ENCODE measurements around the gene ADGRL3. TPM values are rescaled to one million over a fixed set of nuclear protein-coding genes. Genes with fewer than 3 reads are reported as not detected.

ADGRL3 gene
- total and polyA plus RNA-seq, 4 donors: 0.07 to 1.7 (median 0.82) TPM

DNA sequence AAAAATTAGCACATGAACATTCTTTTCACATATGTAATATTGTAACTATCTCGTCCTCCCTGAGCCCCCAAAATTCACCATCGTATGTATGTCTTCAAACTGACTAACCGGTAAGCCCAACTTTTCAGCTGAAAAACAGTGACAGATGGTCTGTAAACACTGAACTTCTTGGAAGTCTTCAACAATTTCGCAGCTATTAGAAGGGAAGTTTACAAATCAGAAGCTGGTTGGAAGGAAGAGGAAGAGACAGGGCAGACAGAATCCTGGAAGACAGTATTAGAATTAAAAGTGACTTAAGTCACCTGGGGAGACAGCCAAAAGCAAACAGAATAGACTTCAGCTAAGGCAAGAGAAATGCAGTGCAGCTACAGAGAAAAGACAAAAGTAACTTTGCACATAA, 858.4 kb downstream of the ADGRL3 start:
- no peak overlapping the region for H3K4me3 ChIP-seq (ENCODE audit: low read depth in 1 of 3, low read length in 3 of 3)
- H3K9ac ChIP-seq (ENCODE audit: low read depth in 1 of 2, low read length in 2 of 2): no peak overlapping the region
- no peak for TF ChIP-seq JUND (IDR thresholded peaks at IDR 0.05)
- TF ChIP-seq FOXA2 (IDR thresholded peaks at IDR 0.05): no peak
- TF ChIP-seq, protein P1, sequence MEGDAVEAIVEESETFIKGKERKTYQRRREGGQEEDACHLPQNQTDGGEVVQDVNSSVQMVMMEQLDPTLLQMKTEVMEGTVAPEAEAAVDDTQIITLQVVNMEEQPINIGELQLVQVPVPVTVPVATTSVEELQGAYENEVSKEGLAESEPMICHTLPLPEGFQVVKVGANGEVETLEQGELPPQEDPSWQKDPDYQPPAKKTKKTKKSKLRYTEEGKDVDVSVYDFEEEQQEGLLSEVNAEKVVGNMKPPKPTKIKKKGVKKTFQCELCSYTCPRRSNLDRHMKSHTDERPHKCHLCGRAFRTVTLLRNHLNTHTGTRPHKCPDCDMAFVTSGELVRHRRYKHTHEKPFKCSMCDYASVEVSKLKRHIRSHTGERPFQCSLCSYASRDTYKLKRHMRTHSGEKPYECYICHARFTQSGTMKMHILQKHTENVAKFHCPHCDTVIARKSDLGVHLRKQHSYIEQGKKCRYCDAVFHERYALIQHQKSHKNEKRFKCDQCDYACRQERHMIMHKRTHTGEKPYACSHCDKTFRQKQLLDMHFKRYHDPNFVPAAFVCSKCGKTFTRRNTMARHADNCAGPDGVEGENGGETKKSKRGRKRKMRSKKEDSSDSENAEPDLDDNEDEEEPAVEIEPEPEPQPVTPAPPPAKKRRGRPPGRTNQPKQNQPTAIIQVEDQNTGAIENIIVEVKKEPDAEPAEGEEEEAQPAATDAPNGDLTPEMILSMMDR (IDR thresholded peaks at IDR 0.05; ENCODE audit: low read depth, low read length, missing input control): no peak
- TF ChIP-seq EGR1 (IDR thresholded peaks at IDR 0.05; ENCODE audit: low read depth in 2 of 2): no peak
- TF ChIP-seq YY1 (IDR thresholded peaks at IDR 0.05): no peak
- TF ChIP-seq SP1 (IDR thresholded peaks at IDR 0.05): no peak
- TF ChIP-seq GABPA (IDR thresholded peaks at IDR 0.05 in 1 of 2, conservative IDR thresholded peaks at IDR 0.05 in 1 of 2): no peak
- TF ChIP-seq, protein P2, sequence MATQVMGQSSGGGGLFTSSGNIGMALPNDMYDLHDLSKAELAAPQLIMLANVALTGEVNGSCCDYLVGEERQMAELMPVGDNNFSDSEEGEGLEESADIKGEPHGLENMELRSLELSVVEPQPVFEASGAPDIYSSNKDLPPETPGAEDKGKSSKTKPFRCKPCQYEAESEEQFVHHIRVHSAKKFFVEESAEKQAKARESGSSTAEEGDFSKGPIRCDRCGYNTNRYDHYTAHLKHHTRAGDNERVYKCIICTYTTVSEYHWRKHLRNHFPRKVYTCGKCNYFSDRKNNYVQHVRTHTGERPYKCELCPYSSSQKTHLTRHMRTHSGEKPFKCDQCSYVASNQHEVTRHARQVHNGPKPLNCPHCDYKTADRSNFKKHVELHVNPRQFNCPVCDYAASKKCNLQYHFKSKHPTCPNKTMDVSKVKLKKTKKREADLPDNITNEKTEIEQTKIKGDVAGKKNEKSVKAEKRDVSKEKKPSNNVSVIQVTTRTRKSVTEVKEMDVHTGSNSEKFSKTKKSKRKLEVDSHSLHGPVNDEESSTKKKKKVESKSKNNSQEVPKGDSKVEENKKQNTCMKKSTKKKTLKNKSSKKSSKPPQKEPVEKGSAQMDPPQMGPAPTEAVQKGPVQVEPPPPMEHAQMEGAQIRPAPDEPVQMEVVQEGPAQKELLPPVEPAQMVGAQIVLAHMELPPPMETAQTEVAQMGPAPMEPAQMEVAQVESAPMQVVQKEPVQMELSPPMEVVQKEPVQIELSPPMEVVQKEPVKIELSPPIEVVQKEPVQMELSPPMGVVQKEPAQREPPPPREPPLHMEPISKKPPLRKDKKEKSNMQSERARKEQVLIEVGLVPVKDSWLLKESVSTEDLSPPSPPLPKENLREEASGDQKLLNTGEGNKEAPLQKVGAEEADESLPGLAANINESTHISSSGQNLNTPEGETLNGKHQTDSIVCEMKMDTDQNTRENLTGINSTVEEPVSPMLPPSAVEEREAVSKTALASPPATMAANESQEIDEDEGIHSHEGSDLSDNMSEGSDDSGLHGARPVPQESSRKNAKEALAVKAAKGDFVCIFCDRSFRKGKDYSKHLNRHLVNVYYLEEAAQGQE (IDR thresholded peaks at IDR 0.05): no peak
- no peak for TF ChIP-seq RXRA (IDR thresholded peaks at IDR 0.05)
- TF ChIP-seq, protein P3, sequence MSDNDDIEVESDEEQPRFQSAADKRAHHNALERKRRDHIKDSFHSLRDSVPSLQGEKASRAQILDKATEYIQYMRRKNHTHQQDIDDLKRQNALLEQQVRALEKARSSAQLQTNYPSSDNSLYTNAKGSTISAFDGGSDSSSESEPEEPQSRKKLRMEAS (IDR thresholded peaks at IDR 0.05): no peak
- TF ChIP-seq TAF1 (conservative IDR thresholded peaks at IDR 0.05): no peak
- no peak for TF ChIP-seq NR2F2 (IDR thresholded peaks at IDR 0.05)
- TF ChIP-seq RAD21 (IDR thresholded peaks at IDR 0.05): no peak
- TF ChIP-seq HNF4A (conservative IDR thresholded peaks at IDR 0.05): no peak
- TF ChIP-seq HNF4G (IDR thresholded peaks at IDR 0.05): no peak
- TF ChIP-seq FOXA1 (IDR thresholded peaks at IDR 0.05): no peak
- no peak for DNase-seq (ENCODE audit: low spot score)
- no peaks in the 10 kb centered on the region for H3K4me1 ChIP-seq (ENCODE audit: control insufficient read depth in 4 of 4, insufficient read depth in 4 of 4, low read length in 3 of 4)
- H3K27ac ChIP-seq (ENCODE audit: low read depth in 1 of 2, low read length in 2 of 2): no peak overlapping the region
- WGBS: 51% methylated on average over 4 of the region's 4 CpGs
- no peaks in the 10 kb centered on the region for H3K36me3 ChIP-seq (ENCODE audit: control insufficient read depth in 4 of 4, insufficient read depth in 3 of 4, low read depth in 1 of 4, low read length in 3 of 4)
- no peaks in the 10 kb centered on the region for H3K9me3 ChIP-seq (ENCODE audit: control insufficient read depth in 4 of 4, low read length in 3 of 4)
- H3K27me3 ChIP-seq (ENCODE audit: control insufficient read depth in 4 of 4, insufficient read depth in 4 of 4, low read length in 3 of 4): no peaks in the 10 kb centered on the region

DNA sequence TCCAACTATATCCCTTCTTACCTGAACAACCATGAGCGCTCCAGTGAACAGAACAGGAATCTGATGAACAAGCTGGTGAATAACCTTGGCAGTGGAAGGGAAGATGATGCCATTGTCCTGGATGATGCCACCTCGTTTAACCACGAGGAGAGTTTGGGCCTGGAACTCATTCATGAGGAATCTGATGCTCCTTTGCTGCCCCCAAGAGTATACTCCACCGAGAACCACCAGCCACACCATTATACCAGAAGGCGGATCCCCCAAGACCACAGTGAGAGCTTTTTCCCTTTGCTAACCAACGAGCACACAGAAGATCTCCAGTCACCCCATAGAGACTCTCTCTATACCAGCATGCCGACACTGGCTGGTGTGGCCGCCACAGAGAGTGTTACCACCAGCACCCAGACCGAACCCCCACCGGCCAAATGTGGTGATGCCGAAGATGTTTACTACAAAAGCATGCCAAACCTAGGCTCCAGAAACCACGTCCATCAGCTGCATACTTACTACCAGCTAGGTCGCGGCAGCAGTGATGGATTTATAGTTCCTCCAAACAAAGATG, 870.2 kb downstream of the ADGRL3 start:
- TF ChIP-seq FOXA1 (IDR thresholded peaks at IDR 0.05): no peak
- TF ChIP-seq JUND (IDR thresholded peaks at IDR 0.05): no peak
- no peak for TF ChIP-seq NR2F2 (IDR thresholded peaks at IDR 0.05)
- no peak for TF ChIP-seq EGR1 (IDR thresholded peaks at IDR 0.05; ENCODE audit: low read depth in 2 of 2)
- TF ChIP-seq RAD21 (IDR thresholded peaks at IDR 0.05): no peak
- TF ChIP-seq, protein P4, sequence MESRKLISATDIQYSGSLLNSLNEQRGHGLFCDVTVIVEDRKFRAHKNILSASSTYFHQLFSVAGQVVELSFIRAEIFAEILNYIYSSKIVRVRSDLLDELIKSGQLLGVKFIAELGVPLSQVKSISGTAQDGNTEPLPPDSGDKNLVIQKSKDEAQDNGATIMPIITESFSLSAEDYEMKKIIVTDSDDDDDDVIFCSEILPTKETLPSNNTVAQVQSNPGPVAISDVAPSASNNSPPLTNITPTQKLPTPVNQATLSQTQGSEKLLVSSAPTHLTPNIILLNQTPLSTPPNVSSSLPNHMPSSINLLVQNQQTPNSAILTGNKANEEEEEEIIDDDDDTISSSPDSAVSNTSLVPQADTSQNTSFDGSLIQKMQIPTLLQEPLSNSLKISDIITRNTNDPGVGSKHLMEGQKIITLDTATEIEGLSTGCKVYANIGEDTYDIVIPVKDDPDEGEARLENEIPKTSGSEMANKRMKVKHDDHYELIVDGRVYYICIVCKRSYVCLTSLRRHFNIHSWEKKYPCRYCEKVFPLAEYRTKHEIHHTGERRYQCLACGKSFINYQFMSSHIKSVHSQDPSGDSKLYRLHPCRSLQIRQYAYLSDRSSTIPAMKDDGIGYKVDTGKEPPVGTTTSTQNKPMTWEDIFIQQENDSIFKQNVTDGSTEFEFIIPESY (IDR thresholded peaks at IDR 0.05): no peak
- TF ChIP-seq FOXA2 (IDR thresholded peaks at IDR 0.05): no peak
- TF ChIP-seq, protein P5, sequence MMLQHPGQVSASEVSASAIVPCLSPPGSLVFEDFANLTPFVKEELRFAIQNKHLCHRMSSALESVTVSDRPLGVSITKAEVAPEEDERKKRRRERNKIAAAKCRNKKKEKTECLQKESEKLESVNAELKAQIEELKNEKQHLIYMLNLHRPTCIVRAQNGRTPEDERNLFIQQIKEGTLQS (IDR thresholded peaks at IDR 0.05): no peak
- H3K27me3 ChIP-seq (ENCODE audit: control insufficient read depth in 4 of 4, insufficient read depth in 4 of 4, low read length in 3 of 4): no peaks in the 10 kb centered on the region
- no peak overlapping the region for H3K9ac ChIP-seq (ENCODE audit: low read depth in 1 of 2, low read length in 2 of 2)
- WGBS: 83% methylated on average over 14 of the region's 14 CpGs
- H3K4me1 ChIP-seq (ENCODE audit: control insufficient read depth in 4 of 4, insufficient read depth in 4 of 4, low read length in 3 of 4): no peaks in the 10 kb centered on the region
- H3K36me3 ChIP-seq (ENCODE audit: control insufficient read depth in 4 of 4, insufficient read depth in 3 of 4, low read depth in 1 of 4, low read length in 3 of 4): no peaks in the 10 kb centered on the region
- no peak overlapping the region for H3K4me3 ChIP-seq (ENCODE audit: low read depth in 1 of 3, low read length in 3 of 3)
- no peak overlapping the region for H3K27ac ChIP-seq (ENCODE audit: low read depth in 1 of 2, low read length in 2 of 2)
- DNase-seq (ENCODE audit: low spot score): no peak
- no peaks in the 10 kb centered on the region for H3K9me3 ChIP-seq (ENCODE audit: control insufficient read depth in 4 of 4, low read length in 3 of 4)

All from liver (tissue), 9 donors.